ENCODE measurements around the gene KRT38. TPM values are rescaled to one million over a fixed set of nuclear protein-coding genes. Genes with fewer than 3 reads are reported as not detected.
"Not testable (repeated sequence)": the region's sequence is repeated elsewhere in the genome, so short reads cannot be mapped to it uniquely, and the experiment has no call there.

Gene KRT38
- total RNA-seq, 2 donors from 2014 or later = not detected

GRCh38 chr17:41424111-41424635 is 16.6 kb downstream of the KRT38 start, which contains the start of gene KRT37:
KRT37 (minus strand) TSS chr17:41424585; CDS start chr17:41424523, 62 bp downstream.
- Histone ChIP-seq H3K9me3 (no peaks in the 10 kb centered on the region), H3K27me3 (replicated peaks; ENCODE audit: insufficient read depth) (no peaks in the 10 kb centered on the region), H3K27ac (no peak within 1 kb of the TSS), H3K4me1 (replicated peaks) (no peaks in the 10 kb centered on the region), H3K4me3 (no peak within 1 kb of the TSS), H3K36me3 (no peaks in the 10 kb centered on the region)
- TF ChIP-seq CTCF (IDR thresholded peaks at IDR 0.05) = no peak
- TF ChIP-seq POLR2A (IDR thresholded peaks at IDR 0.05) = no peak
- no peak for TF ChIP-seq POLR2AphosphoS5 (IDR thresholded peaks at IDR 0.05)
- DNase-seq (ENCODE audit: low spot score) = no peak
- 97% methylated on average over 13 of the region's 13 CpGs for WGBS
- intact Hi-C loops (cut with DNase I) = no loop called here

DNA sequence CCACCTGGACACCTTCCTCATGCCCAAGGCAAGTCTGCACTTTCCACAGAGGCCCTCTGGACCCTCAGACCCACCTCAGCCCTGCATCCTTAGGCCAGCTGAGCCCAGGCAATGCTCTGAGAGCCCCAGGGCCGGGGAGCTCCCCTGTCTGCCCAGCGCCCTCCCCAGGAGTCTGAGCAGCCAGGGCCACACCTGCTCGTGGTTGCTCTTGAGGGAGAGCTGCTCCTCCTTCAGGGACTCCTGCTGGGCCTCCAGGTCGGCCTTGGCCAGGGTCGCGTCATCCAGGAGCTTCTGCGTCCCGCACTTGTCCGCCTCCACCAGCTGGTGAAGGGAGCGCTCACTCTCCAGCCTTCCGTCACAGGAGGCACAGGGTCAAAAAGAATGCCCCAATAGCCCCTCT is 18.2 kb downstream of the KRT38 start:
- intact Hi-C loops (cut with DNase I); H3K36me3 ChIP-seq; H3K4me1 ChIP-seq (replicated peaks); H3K9me3 ChIP-seq; H3K4me3 ChIP-seq; H3K27me3 ChIP-seq (replicated peaks; ENCODE audit: insufficient read depth); H3K27ac ChIP-seq; DNase-seq (ENCODE audit: low spot score): not testable (repeated sequence)
- 97% methylated on average over 11 of the region's 11 CpGs for WGBS

- intact Hi-C loops (cut with DNase I) = no loop called here
- no peak for DNase-seq (ENCODE audit: low spot score)
- no peak for TF ChIP-seq POLR2AphosphoS5 (IDR thresholded peaks at IDR 0.05)
- no peak for TF ChIP-seq CTCF (IDR thresholded peaks at IDR 0.05)
- no peak for TF ChIP-seq POLR2A (IDR thresholded peaks at IDR 0.05)
- no peaks in the 10 kb centered on the region for H3K36me3 ChIP-seq
- WGBS = 67% methylated on average over 4 of the region's 4 CpGs
- no peaks in the 10 kb centered on the region for H3K9me3 ChIP-seq
- H3K4me1 ChIP-seq (replicated peaks) = peaks cover 3% of the 10 kb centered on the region
- H3K27me3 ChIP-seq (replicated peaks; ENCODE audit: insufficient read depth) = no peaks in the 10 kb centered on the region
- no peak overlapping the region for H3K27ac ChIP-seq
- no peak overlapping the region for H3K4me3 ChIP-seq
Observed at GRCh38 chr17:41421617-41422016, 19.2 kb downstream of the KRT38 start.

DNA sequence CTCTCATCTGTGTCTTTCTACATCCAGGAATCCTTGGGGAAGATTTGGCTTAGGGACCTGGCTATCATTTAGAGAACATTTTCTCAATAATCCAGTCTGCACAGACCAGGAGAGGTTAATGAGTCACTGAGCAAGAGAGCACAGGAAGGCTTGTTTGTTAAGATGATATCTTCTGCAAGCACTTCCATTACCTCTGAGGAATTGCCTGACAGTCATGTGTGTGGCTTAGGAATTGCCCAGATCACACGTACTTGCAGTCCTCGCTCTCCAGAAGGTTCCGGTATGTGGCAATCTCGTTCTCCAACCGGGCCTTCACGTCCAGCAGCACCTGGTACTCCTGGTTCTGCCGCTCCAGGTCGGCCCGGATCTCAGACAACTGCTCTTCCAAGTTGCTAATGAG is 19.7 kb downstream of the KRT38 start:
- Histone ChIP-seq H3K27me3 (replicated peaks; ENCODE audit: insufficient read depth) (no peaks in the 10 kb centered on the region), H3K27ac (no peak overlapping the region), H3K4me3 (no peak overlapping the region), H3K36me3 (no peaks in the 10 kb centered on the region), H3K9me3 (no peaks in the 10 kb centered on the region), H3K4me1 (replicated peaks) (peaks cover 3% of the 10 kb centered on the region)
- no peak for TF ChIP-seq POLR2A (IDR thresholded peaks at IDR 0.05)
- TF ChIP-seq CTCF (IDR thresholded peaks at IDR 0.05) = no peak
- TF ChIP-seq POLR2AphosphoS5 (IDR thresholded peaks at IDR 0.05) = peak; percentile 81
- intact Hi-C loops (cut with DNase I) = no loop called here
- 26% methylated on average over 9 of the region's 9 CpGs for WGBS
- DNase-seq (ENCODE audit: low spot score) = peak; percentile 71

DNA sequence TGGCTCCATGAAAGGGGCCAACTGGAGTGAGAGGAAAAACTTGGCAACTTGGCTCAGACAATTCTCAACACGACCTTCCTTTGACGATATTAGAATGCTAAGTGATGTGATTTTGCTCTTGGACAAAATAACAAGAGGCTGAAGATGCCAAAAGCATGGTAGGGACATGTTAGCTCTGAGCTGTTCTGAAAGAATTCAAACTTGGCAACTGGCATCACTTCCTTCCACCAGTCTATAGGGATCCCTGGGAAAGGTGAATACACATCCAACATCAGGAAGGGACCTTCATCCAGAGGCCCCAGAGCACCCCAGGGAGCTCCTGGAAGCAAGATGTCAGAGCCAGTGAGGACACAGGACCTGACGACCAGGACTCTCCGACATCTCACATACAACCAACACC is 20.6 kb downstream of the KRT38 start:
- Histone ChIP-seq H3K9me3 (no peaks in the 10 kb centered on the region), H3K4me3 (no peak overlapping the region), H3K27ac (no peak overlapping the region), H3K36me3 (no peaks in the 10 kb centered on the region), H3K4me1 (replicated peaks) (peaks cover 3% of the 10 kb centered on the region), H3K27me3 (replicated peaks; ENCODE audit: insufficient read depth) (no peaks in the 10 kb centered on the region)
- 34% methylated on average over 4 of the region's 4 CpGs for WGBS
- intact Hi-C loops (cut with DNase I) = no loop called here
- DNase-seq (ENCODE audit: low spot score) = peak; percentile 46
- no peak for TF ChIP-seq POLR2A (IDR thresholded peaks at IDR 0.05)
- peak; percentile 37 for TF ChIP-seq POLR2AphosphoS5 (IDR thresholded peaks at IDR 0.05)

GRCh38 chr17:41419716-41420115 is 21.1 kb downstream of the KRT38 start:
- intact Hi-C loops (cut with DNase I) = no loop called here
- TF ChIP-seq POLR2AphosphoS5 (IDR thresholded peaks at IDR 0.05) (no peak), CTCF (IDR thresholded peaks at IDR 0.05) (no peak), POLR2A (IDR thresholded peaks at IDR 0.05) (no peak)
- Histone ChIP-seq H3K4me1 (replicated peaks) (peaks cover 3% of the 10 kb centered on the region), H3K4me3 (no peak overlapping the region), H3K27me3 (replicated peaks; ENCODE audit: insufficient read depth) (no peaks in the 10 kb centered on the region), H3K36me3 (no peaks in the 10 kb centered on the region), H3K9me3 (no peaks in the 10 kb centered on the region), H3K27ac (no peak overlapping the region)
- DNase-seq (ENCODE audit: low spot score) = peak; percentile 64
- 30% methylated on average over 4 of the region's 4 CpGs for WGBS
